Activated CD4-positive, CD25-positive, alpha-beta regulatory T cell treated with anti-CD3 and anti-CD28 coated beads, Interleukin-2, amount 50 U/mL, for 24 hours (primary cell): ENCODE measurements around the gene PMS2.
A peak's percentile ranks its signal among the peaks of the same experiment; 100 is the strongest.
"Not testable (repeated sequence)": the region's sequence is repeated elsewhere in the genome, so short reads cannot be mapped to it uniquely, and the experiment has no call there.

ENCODE experiments used
- ATAC-seq, 2 donors: fragments of 150-1000 bp; cut with Tn5 transposase; one replicate each; pipeline ENCODE4 v1.10.0; 2021; ENCODE audit warnings: mild to moderate bottlenecking in 1 of 2, moderate library complexity in 1 of 2

PMS2 gene, protein sequence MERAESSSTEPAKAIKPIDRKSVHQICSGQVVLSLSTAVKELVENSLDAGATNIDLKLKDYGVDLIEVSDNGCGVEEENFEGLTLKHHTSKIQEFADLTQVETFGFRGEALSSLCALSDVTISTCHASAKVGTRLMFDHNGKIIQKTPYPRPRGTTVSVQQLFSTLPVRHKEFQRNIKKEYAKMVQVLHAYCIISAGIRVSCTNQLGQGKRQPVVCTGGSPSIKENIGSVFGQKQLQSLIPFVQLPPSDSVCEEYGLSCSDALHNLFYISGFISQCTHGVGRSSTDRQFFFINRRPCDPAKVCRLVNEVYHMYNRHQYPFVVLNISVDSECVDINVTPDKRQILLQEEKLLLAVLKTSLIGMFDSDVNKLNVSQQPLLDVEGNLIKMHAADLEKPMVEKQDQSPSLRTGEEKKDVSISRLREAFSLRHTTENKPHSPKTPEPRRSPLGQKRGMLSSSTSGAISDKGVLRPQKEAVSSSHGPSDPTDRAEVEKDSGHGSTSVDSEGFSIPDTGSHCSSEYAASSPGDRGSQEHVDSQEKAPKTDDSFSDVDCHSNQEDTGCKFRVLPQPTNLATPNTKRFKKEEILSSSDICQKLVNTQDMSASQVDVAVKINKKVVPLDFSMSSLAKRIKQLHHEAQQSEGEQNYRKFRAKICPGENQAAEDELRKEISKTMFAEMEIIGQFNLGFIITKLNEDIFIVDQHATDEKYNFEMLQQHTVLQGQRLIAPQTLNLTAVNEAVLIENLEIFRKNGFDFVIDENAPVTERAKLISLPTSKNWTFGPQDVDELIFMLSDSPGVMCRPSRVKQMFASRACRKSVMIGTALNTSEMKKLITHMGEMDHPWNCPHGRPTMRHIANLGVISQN

DNA sequence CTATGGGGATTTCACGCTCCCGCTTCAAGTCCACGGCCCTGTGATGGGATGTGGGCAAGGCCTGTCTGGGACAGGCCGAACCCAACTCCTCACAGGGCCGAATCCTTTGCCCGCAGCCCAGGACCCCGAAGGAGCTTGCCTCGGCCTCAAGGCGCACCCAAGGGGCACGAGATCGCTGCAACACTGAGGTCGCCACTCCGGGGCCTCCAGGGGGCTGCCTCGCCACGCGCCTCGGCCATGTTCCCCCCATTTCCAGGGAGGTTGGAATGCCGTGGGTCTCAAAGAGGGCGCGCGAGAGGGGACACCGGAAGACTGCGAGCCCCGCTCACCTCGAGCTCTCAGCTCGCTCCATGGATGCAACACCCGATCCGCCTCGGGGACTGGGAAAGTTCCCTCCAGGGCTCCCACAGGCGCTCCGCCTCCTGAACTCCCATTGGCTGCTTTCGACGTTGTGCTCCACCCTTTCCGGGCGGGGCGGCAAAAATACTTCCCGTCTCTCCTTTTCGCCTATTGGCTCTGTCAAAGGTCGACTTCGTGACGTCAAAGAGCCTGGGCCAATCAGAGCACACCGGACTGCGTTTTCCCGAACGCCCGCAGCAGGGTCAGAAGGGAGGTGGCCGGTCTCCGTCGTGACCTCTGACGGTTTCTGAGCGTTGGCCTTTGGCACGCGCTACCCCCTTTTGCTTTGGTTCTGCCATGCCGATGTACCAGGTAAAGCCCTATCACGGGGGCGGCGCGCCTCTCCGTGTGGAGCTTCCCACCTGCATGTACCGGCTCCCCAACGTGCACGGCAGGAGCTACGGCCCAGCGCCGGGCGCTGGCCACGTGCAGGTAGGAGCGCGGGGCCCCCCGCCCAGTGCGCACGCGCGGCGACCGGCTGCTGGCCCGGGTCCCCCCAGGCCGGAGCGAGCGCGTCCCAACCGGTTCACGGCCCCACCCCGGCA, at the start of gene PMS2, which contains the start of gene AIMP2:
Gene PMS2, minus strand, starts transcription at position 382 of the 944 bp plus-strand sequence. Its CDS starts 30 bp downstream, at position 352.
Gene AIMP2, plus strand, starts transcription at position 605 of the 944 bp plus-strand sequence. Its CDS starts 92 bp downstream, at position 697.
- peak; percentile 92 to 94 for ATAC-seq

DNA sequence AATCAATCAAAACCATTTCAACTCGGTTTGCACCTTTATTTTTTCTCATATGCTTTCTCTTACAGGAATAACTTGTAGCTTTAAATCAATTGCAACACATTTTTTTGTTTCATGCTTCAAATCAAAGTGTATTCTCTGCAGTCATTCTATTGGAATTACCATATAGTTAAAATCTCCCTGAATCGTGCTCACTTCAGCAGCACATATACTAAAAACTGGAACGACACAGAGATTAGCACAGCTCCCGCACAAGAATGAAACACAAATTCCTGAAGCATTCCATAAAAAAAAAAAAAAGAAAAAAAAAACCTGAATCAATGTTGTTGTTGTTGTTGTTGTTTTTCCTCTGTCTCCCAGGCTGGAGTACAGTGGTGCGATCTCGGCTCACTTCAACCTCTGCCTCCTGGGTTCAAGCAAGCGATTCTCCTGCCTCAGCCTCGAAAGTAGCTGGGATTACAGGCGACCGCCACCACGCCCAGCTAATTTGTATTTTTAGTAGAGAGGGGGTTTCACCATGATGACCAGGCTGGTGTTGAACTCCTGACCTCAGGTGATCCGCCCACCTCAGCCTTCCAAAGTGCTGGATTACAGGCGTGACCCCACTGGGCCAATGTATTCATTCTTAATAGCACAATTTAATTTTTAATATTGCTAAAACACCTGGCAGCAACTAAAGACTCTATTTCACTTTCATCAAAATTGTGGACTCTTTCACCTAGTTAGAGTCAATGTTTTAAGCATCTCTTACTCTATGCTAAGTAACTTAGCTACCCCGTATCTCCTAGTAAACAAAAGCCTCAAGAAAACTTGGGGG, 48.7 kb upstream of the PMS2 start:
- no peak for ATAC-seq

DNA sequence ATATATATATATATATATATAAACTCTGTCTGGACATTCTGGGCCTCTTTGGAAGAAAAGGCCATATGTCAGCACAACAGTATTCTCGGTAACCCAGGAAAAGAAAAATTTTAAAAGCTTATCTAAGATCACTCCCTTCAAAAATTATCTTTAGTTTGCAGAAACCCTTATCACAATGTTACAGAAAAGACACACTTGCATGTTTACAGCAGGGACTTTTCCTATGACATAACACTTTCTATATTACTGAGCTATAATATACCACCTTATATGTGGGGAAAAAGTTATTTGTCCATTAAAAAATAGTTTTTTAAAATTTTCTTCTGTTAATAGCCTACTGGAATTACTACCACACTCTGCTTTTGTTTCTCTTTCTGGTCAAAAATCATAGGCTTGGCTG, 47.8 kb upstream of the PMS2 start:
- no peak for ATAC-seq

DNA sequence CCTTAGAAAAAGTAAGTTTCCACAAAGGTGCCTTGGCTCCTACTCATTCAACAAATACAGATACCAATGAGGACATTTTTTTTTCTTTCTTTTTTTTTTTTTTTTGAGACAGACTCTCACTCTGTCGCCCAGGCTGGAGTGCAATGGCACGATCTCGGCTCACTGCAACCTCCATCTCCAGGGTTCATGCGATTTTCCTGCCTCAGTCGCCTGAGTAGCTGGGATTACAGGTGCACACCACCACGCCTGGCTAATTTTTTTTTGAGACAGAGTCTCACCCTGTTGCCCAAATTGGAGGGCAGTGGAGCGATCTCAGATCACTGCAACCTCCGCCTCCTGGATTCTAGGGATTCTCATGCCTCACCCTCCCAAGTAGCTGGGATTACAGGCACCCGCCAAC, 42.3 kb upstream of the PMS2 start:
- not testable (repeated sequence) for ATAC-seq

DNA sequence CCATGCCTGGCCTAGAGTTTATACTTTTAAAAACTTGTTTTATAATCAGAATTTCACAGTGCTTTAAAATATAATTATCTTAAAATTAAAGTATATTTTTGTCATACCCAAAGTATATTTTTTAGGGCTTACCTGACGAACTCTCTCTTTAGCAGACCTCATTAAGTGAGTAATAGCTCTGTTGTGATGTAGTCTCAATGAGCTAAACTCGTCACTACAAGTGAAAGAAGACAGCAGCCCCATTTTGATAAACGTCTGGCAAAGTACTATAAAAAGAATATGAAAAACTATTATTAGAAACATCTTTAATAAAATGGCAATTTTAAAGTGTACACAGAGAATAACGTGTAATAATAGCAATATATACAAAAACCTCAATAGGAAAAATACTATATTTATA, 40.9 kb upstream of the PMS2 start:
- ATAC-seq: no peak

DNA sequence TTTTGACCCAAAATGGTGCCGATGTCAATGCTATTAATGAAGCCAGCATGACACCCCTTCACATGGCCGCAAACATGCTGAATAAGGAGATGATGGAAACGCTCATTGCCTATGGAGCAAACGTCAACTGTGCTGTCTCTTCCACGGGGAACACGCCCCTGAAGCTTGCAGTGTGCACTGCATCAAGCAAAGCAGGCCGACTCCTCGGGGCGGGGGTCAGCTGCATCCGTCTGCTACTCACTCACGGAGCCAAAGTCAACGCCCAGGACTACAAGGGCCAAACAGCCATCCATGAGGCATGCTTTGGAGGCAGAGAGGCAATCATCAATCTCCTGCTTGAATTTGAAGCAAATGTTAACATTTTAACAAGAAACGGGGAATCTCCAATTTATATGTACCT, 26.8 kb upstream of the PMS2 start:
- no peak for ATAC-seq

DNA sequence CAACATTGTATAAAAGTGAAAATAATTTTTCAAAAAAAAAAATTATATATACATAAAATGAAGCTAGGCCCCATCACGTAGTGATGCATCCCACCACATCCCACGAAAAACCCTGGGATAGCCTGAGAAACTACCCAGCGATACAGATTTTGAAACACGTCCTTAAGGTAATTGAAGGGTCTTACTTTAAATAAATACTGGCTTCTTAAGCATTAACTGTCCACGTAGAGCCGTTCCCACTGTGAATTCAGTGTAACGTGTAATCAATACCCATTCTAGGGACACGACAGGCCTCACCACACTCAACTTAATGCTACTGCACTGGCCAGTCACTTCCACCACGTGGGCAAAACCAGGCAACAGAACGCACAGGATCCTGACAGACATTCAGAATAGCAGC, 26.3 kb upstream of the PMS2 start:
- no peak for ATAC-seq

DNA sequence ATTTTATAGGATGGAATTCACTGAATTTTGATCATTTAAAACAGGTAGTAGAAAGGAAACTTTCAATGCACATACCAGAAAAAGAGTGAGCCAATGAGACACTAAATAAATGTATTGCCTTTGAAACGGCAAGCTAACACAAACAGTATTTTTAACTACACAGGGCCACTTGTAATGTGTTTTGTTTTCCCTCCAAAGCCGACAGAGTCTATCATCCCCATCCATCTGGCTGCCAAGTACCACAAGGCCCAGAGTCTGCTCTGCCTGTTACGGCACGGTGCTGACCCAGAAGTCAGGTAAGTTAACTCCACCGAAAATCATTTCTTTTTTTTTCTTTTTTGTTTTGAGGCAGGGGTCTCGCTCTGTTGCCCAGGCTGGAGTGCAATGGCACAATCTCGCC, 23.8 kb upstream of the PMS2 start:
- no peak for ATAC-seq

DNA sequence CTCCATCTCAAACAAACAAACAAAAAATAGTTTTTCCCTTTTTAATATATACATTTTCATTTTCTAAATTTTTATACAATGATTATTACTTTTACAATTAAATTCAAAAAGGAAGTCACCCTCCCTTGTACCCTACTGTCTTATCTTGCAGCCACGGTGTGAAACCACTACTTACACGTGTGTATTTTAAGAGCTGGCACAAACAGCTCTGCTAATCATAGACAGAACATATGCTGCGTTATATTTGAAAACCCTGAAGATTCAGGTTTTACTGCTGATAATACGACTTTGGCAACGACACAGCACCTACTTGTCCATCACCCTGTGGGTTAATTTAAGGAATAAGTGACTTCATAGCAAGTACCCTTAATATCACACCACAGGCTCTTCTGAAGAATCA, 23.3 kb upstream of the PMS2 start:
- no peak for ATAC-seq

DNA sequence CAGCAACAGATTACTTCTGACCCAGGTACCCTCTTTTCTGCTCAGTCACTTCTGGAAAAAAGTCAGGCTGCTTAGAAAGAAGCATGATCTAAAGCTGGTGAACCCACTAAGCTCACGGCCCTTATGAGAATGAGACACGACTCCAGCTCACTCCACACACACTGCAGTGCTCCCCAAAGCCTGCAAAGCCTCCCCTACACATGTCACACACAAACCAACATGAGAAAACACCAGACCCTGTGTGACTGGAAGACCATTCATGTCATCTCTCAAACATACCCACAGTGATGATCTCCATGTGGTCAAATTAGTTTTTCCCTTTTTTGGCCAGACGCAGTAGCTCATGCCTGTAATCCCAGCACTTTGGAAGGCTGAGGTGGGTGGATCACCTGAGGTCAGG, 22.7 kb upstream of the PMS2 start:
- no peak for ATAC-seq

DNA sequence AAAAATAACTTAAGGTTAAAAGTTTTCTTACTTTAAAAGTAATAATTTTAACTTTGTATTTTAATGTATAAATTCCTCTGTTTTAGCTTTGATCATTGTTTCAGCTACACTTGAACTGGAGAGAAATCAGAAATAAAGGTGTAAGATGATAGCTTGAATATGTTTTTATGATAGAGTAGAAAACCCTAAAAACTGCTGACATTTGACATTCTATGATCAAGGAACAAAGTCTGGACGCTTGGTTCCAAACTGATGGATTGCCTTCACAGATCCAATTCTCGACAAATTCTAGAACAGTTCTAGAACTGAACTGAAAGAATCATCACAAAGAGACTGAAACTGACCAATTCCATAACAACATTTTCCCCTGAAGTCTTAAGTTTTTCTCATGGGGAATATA, 22.1 kb upstream of the PMS2 start, which contains the start of gene ANKRD61:
Gene ANKRD61, plus strand, starts transcription at position 389 of the 400 bp plus-strand sequence. Its CDS starts 0 bp downstream, at position 389.
- no peak for ATAC-seq

DNA sequence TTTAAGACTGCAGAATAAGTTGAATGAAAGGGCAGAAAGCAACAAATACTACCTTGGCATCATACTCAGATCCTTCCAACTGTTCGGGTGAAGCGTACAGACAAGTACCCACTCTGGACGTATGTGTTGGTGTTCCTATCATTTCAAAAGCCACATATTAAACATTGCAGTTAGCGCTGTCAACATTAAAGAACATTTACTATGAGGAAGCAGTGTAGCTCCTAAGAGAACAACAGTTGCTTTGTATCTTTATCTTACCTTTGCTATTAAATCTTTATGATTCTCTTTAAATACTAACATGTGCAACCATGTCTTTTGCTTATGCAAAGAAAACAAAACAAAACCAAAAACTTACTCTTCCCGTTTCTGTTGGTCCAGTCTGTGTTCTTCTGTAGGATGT, 19.7 kb upstream of the PMS2 start:
- ATAC-seq: no peak

DNA sequence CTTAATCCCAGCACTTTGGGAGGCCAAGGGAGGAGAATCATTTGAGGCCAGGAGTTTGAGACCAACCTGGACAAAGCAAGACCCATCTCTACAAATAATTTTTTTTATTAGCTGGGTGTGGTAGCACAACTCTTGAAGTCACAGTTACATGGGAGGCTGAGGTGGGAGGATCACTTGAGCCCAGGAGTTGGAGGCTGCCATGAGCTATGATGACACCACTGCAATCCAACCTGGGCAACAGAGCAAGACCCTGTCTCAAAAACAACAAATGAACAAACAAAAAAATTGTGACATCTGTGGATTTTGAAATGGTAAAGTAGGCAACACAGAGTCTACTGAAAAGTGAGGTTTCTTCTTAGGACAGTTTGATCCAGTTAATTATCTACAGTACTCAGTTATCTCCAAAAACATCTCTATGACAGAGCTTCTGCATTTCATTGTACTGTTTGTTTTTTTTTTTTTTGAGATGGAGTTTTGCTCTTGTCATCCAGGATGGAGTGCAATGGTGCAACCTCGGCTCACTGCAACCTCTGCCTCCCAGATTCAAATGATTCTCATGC, 19.0 kb upstream of the PMS2 start:
- no peak for ATAC-seq

DNA sequence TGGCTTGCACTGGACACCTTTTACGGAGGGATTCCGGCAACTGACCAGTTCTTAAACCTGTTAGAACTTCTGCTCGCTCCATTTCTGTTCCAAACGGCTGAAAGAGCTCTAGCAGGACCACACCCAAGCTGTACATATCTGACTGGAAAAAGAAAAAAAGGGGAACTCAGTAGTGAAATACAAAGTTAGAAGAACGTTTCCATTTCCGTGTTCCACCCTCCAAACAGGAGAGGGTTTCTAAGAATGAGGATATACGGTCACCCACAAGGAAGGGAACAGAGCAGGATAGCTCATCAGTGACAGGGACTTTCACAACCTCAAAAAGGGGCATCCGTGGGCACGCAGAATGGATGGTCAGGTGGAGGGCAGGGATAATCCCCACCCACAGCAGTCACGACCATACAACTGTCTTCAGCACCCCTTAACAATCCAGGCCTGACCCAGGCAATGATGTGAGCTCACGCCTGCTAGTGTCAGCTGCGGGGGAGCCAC, 18.0 kb upstream of the PMS2 start:
- ATAC-seq: no peak

DNA sequence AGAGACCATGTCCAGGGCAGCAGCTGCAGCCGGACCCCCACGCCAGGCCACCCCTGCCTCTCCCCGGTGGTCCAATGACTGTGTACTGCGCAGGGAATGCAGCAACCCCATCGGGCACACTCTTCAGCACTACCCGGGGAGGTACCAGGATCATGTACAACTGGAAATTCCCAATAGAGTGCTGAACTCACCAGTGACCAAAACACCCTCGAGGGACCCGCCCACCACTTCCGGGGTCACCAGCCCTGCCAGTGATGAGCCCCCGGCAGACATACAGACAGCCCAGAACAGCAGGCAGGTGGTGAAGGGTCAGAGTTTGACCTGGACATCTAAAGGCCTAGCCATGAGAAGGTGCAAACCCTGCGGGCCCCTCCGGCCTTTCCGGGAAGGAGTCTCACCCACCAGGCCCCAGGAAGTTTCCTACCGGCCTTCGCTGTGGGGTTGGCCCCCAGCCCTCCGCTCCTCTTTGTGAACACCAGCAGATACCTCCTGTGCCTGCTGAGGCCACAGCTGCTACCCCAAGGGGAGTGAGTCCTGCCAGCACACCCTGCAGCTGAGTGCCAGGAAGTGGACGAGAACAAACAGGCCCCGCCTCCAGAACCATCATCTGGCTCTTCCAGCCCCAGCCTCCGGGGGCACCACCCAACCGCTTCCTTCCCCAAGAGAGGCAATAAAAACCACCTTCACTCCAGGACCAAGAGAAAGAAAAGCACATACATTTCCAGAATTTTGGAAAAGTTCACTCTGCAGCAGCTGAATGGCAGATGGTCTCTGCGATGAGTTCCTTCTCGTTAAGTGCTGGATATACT, 17.4 kb upstream of the PMS2 start:
- peak; percentile 83 to 93 for ATAC-seq

DNA sequence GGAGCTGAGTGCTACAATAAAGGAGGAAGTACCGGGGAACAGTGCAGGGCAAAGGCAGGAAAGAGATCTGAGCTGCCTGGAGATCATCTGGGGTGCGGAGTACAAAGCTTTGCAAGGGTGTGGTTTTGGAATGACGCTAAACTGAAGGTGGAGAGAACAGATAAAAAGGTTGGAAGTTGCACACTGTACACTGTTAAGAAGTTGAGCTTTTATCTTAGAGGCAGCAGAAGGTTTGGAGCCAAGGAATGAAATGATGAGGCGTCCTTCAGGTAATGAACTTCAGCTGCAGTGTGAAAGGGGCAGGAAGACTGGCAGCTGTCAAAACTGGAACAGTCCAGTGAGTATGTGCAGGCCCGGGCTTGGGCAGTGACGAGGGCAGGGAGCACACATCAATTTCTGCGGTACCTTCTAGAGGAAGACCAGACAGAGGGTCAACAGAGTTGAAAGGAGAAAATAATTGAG, 15.2 kb upstream of the PMS2 start:
- ATAC-seq: no peak

DNA sequence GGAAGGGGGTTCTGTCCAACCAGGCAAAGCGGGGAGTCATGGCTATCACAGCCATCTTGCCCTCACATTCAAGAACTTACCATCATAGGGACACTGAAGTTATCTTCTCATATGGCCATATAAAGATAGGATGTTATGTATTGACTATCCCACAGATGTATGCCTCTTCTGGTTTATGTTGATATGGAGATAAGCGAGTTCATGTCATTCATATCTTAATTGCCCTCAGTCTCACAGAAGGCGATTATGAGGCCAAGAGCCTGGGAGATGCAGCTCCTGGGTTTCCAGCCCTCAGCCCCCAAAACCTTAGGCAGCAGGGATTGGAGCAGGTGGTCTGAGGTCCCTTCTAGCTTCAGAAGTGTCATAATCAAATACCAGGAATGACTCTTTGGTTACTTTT, 13.9 kb upstream of the PMS2 start:
- ATAC-seq: no peak

DNA sequence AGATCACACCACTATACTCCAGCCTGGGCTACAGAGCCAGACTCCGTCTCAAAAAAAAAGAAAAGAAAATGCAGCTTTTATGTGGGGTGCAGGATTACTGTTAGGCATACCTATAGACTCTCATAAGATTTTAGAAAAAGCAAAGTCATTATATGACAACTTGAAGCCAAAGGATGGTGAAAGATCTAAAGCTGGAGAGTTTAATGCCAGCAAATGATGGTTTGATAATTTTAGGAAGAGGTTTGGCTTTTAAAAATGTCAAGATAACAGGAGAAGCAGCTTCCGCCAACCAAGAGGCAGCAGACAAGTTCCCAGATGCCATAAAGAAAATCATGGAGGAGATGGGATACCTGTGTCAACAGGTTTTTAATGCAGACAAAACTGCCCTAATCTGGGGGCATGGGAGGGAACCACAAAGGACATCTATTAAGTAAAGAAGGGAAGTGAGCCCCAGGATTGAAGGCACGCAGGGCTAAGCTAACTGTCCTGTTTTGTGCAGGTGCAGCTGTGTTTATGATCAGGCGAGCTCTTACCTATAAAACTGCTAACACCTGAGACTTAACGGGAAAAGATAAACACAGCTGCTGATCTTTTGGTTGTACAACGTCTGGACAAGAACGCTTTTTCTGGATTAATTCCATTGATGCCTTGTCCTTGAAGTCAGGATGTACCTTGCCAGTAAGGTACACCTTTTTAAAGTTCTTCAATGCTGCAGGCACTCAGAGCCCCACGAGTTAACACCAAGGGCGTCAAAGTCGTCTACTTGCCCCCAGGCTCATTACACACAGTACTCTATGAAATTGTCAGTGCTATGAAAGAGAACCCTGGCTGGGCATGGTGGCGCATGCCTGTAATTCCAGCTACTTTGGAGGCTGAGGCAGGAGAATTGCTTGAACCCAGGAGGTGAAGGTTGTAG, 11.8 kb upstream of the PMS2 start:
- ATAC-seq: no peak

DNA sequence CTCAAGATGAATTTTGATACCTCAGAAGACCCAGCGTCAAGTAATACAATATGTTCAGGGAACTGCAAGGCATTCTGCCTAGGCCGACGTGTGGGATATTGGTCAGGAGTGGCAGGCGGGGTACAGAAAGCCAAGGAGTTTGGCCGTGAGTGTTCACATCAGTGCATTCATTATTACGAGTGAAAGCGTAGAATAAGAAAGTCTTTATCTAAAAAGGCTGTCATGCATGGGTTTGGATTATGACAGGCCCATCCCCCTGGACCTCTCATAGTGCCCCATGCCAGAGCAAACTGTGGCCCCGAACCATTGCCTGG, 7.8 kb upstream of the PMS2 start:
- ATAC-seq: no peak
